SK-N-SH (cell line): ENCODE data around the gene CDH15.

Source experiments
- CTCF ChIP-seq: fragments of 200-600 bp; sonication (generic); IDR thresholded peaks from 2 replicates; pipeline ENCODE4 v1.6.1; 2017; ENCODE audit warnings: antibody characterized with exemption, mild to moderate bottlenecking, moderate library complexity
- EZH2phosphoT487 ChIP-seq: fragments of 200-600 bp; sonication (generic); IDR thresholded peaks from 2 replicates; pipeline ENCODE4 v1.6.1; 2017; ENCODE audit warnings: low read depth, mixed run types, mild to moderate bottlenecking, antibody characterized with exemption, moderate library complexity, borderline replicate concordance
- FOXJ3 ChIP-seq: sonication (generic); formaldehyde crosslinking; IDR thresholded peaks from 2 replicates; pipeline ENCODE4 v1.5.1; 2020; ENCODE audit warnings: mild to moderate bottlenecking, missing genetic modification reagents
- GABPA ChIP-seq: IDR thresholded peaks from 2 replicates; pipeline ENCODE4 v1.4.0; 2012; ENCODE audit warnings: low read depth, mild to moderate bottlenecking
- JUND ChIP-seq: IDR thresholded peaks from 2 replicates; pipeline ENCODE4 v1.4.0; 2012
- POLR2AphosphoS5 ChIP-seq: IDR thresholded peaks from 2 replicates; pipeline ENCODE4 v1.6.1; 2012; ENCODE audit warnings: low read depth, low read length
- RAD21 ChIP-seq: IDR thresholded peaks from 2 replicates; pipeline ENCODE4 v1.6.1; 2012; ENCODE audit warnings: mild to moderate bottlenecking, low read length
- SIN3A ChIP-seq: IDR thresholded peaks from 2 replicates; pipeline ENCODE4 v1.6.1; 2012; ENCODE audit warnings: low read depth, mild to moderate bottlenecking, low read length, moderate library complexity, borderline replicate concordance
- TAF1 ChIP-seq: IDR thresholded peaks from 2 replicates; pipeline ENCODE4 v1.6.1; 2012; ENCODE audit warnings: low read depth, mild to moderate bottlenecking, low read length, moderate library complexity, borderline replicate concordance
- USF2 ChIP-seq: fragments of 150-350 bp; IDR thresholded peaks from 2 replicates; pipeline ENCODE4 v1.6.1; 2017; ENCODE audit warnings: antibody characterized with exemption, low read length, low read depth, borderline replicate concordance

- TF ChIP-seq CTCF (no peak), FOXJ3 (CRISPR knock-in tag) (no peak), POLR2AphosphoS5 (no peak), JUND (no peak), USF2 (no peak), TAF1 (no peak), RAD21 (no peak), EZH2phosphoT487 (no peak), GABPA (no peak), SIN3A (no peak)
These were observed 50.1 kb downstream of the CDH15 start for GRCh38 chr16:89221604-89222003.
